HepG2 (cell line): ENCODE results near the gene TFPI. TPM values are rescaled to one million over a fixed set of nuclear protein-coding genes. Genes with fewer than 3 reads are reported as not detected.

Experiments
- ARNTL ChIP-seq: sonication (generic); formaldehyde crosslinking; IDR thresholded peaks from 2 replicates; pipeline ENCODE4 v1.4.0; 2020; ENCODE audit warnings: mild to moderate bottlenecking, missing genetic modification reagents
- MLXIP ChIP-seq: sonication (generic); formaldehyde crosslinking; IDR thresholded peaks from 2 replicates; pipeline ENCODE4 v1.9.0; 2021; ENCODE audit warnings: missing genetic modification reagents, borderline replicate concordance
- NR2F6 ChIP-seq, 2 experiments: IDR thresholded peaks; 2 replicates each; pipeline ENCODE4 v1.6.1; 2016; ENCODE audit warnings: antibody characterized with exemption in 1 of 2, mild to moderate bottlenecking in 1 of 2
- POLR2G ChIP-seq: fragments of 200-400 bp; formaldehyde crosslinking; IDR thresholded peaks from 2 replicates; pipeline ENCODE4 v1.6.1; 2018; ENCODE audit warnings: mild to moderate bottlenecking, low read depth, low read length, moderate library complexity
- PTBP1 ChIP-seq: fragments of 200-400 bp; formaldehyde crosslinking; IDR thresholded peaks from 2 replicates; pipeline ENCODE4 v1.6.1; 2018; ENCODE audit warnings: low read length, low read depth; ENCODE audit not compliant: poor library complexity, severe bottlenecking
- SALL2 ChIP-seq: sonication (generic); formaldehyde crosslinking; IDR thresholded peaks from 2 replicates; pipeline ENCODE4 v1.8.1; 2023; ENCODE audit warnings: mild to moderate bottlenecking, missing genetic modification reagents, inconsistent platforms
- SNAPC2 ChIP-seq: sonication (generic); formaldehyde crosslinking; IDR thresholded peaks from 2 replicates; pipeline ENCODE4 v1.8.1; 2022; ENCODE audit warnings: mild to moderate bottlenecking, missing genetic modification reagents
- SPEN ChIP-seq: sonication (generic); formaldehyde crosslinking; IDR thresholded peaks from 2 replicates; pipeline ENCODE4 v1.5.1; 2020; ENCODE audit warnings: low read depth, mild to moderate bottlenecking, missing genetic modification reagents
- TCF7 ChIP-seq: sonication (generic); IDR thresholded peaks from 2 replicates; pipeline ENCODE4 v1.6.1; 2016; ENCODE audit warnings: antibody characterized with exemption, low read depth
- ZBTB2 ChIP-seq: sonication (generic); formaldehyde crosslinking; IDR thresholded peaks from 2 replicates; pipeline ENCODE4 v1.8.0; 2022; ENCODE audit warnings: low read depth, missing genetic modification reagents
- ZBTB38 ChIP-seq: sonication (generic); formaldehyde crosslinking; IDR thresholded peaks from 2 replicates; pipeline ENCODE4 v1.5.1; 2020; ENCODE audit warnings: mild to moderate bottlenecking, missing genetic modification reagents
- ZFX ChIP-seq: sonication (generic); formaldehyde crosslinking; IDR thresholded peaks from 2 replicates; pipeline ENCODE4 v1.4.0; 2020; ENCODE audit warnings: mild to moderate bottlenecking, low read depth, missing genetic modification reagents, moderate library complexity
- ZNF160 ChIP-seq: sonication (generic); formaldehyde crosslinking; IDR thresholded peaks from 2 replicates; pipeline ENCODE4 v1.8.0; 2022; ENCODE audit warnings: mild to moderate bottlenecking, inconsistent platforms, missing genetic modification reagents
- ZNF274 ChIP-seq: sonication (generic); formaldehyde crosslinking; IDR thresholded peaks from 2 replicates; pipeline ENCODE4 v1.5.1; 2020; ENCODE audit warnings: mild to moderate bottlenecking, missing genetic modification reagents
- ZNF3 ChIP-seq: IDR thresholded peaks from 2 replicates; pipeline ENCODE4 v1.7.0; 2017; ENCODE audit warnings: inconsistent platforms
- ZNF350 ChIP-seq: sonication (generic); formaldehyde crosslinking; IDR thresholded peaks from 2 replicates; pipeline ENCODE4 v1.4.0; 2020; ENCODE audit warnings: mild to moderate bottlenecking, low read depth, missing genetic modification reagents, borderline replicate concordance
- ZNF574 ChIP-seq: sonication (generic); formaldehyde crosslinking; IDR thresholded peaks from 2 replicates; pipeline ENCODE4 v1.4.0; 2020; ENCODE audit warnings: missing genetic modification reagents
- ZNF776 ChIP-seq: sonication (generic); formaldehyde crosslinking; IDR thresholded peaks from 2 replicates; pipeline ENCODE4 v1.4.0; 2020; ENCODE audit warnings: mild to moderate bottlenecking, missing genetic modification reagents
- polyA plus RNA-seq, 8 experiments: library from polyadenylated mRNA; depleted of rRNA in 3 of 8; stranded (reverse) in 7 of 8; unstranded in 1 of 8; fragments of >200 nt; fragmentation: Illumina TruSeq in 4 of 8; extraction: Trizol in 4 of 8; gene quantifications; 2 replicates each; pipeline versions ENCODE4 v1.2.1 to v1.2.3, GENCODE V29; 2011 to 2016; ENCODE audit warnings: low read depth in 4 of 8, missing spikeins in 1 of 8, mixed read lengths in 1 of 8; ENCODE audit not compliant: insufficient read depth in 1 of 8
- total RNA-seq, 5 experiments: library from RNA; depleted of rRNA; stranded (reverse); fragments of >200 nt; fragmentation: Illumina TruSeq; extraction: Trizol; gene quantifications; 2 replicates each; pipeline ENCODE4 v1.2.3, GENCODE V29; 2016; ENCODE audit warnings: low read depth in 1 of 5
- TF ChIP-seq, protein P1 (sequence below): sonication (generic); formaldehyde crosslinking; IDR thresholded peaks from 2 replicates; pipeline ENCODE4 v1.4.0; 2020; ENCODE audit warnings: missing genetic modification reagents

Gene TFPI
- total and polyA plus RNA-seq, 2 of the 13 experiments (the other 11 are each of a cell fraction or from before 2014, with no cell fraction given) = 301 to 436 TPM

- TF ChIP-seq ZBTB2 (CRISPR knock-in tag) (0 out of 2 replicates have a peak, but pooled peaks have one; percentile 21), PTBP1 (peak; percentile 70), MLXIP (CRISPR knock-in tag) (0 out of 2 replicates have a peak, but pooled peaks have one; percentile 19), ARNTL (CRISPR knock-in tag) (peak; percentile 76), POLR2G (peak; percentile 64; the same call in 1 of the 2 replicates), ZNF3 (CRISPR knock-in tag) (0 out of 2 replicates have a peak, but pooled peaks have one; percentile 15), ZNF574 (CRISPR knock-in tag) (peak; percentile 46), SPEN (CRISPR knock-in tag) (peak; percentile 34; the same call in 1 of the 2 replicates), TCF7 (peak; percentile 64; the same call in 1 of the 2 replicates), NR2F6 (IDR thresholded peaks at IDR 0.05) (peak; percentile 86), NR2F6 (CRISPR knock-in tag; IDR thresholded peaks at IDR 0.05) (peak; percentile 91), ZNF274 (CRISPR knock-in tag) (peak; percentile 79), ZNF350 (CRISPR knock-in tag) (0 out of 2 replicates have a peak, but pooled peaks have one; percentile 55), ZFX (CRISPR knock-in tag) (peak; percentile 87), SNAPC2 (CRISPR knock-in tag) (peak; percentile 75; the same call in 1 of the 2 replicates), ZNF776 (CRISPR knock-in tag) (peak; percentile 48; the same call in 1 of the 2 replicates), ZBTB38 (CRISPR knock-in tag) (peak; percentile 97), SALL2 (0 out of 2 replicates have a peak, but pooled peaks have one; percentile 17), ZNF160 (CRISPR knock-in tag) (peak; percentile 11; the same call in 1 of the 2 replicates)
- TF ChIP-seq, protein P1, sequence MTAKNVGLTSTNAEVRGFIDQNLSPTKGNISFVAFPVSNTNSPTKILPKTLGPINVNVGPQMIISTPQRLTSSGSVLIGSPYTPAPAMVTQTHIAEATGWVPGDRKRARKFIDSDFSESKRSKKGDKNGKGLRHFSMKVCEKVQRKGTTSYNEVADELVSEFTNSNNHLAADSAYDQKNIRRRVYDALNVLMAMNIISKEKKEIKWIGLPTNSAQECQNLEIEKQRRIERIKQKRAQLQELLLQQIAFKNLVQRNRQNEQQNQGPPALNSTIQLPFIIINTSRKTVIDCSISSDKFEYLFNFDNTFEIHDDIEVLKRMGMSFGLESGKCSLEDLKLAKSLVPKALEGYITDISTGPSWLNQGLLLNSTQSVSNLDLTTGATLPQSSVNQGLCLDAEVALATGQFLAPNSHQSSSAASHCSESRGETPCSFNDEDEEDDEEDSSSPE (CRISPR knock-in tag) = peak; percentile 26; the same call in 1 of the 2 replicates
Measured at GRCh38 chr2:187510419-187511355, 43.5 kb downstream of the TFPI start (continued).
